Ureter (tissue), 1 donor: Measurements from ENCODE around the gene SPATA31D1. TPM values are rescaled to one million over a fixed set of nuclear protein-coding genes. Genes with fewer than 3 reads are reported as not detected.
"Not testable (repeated sequence)": the region's sequence is repeated elsewhere in the genome, so short reads cannot be mapped to it uniquely, and the experiment has no call there.

Source experiments
- DNase-seq: peaks from one replicate; pipeline ENCODE4 v3.0.0-alpha.2; 2020; ENCODE audit warnings: low spot score
- total RNA-seq: library from RNA; stranded (reverse); gene quantifications from one replicate; pipeline ENCODE4 v1.2.4, GENCODE V29; 2023
- donor health status: DM: yes; HTN: yes; CAD: no.

SPATA31D1 gene
- not detected for total RNA-seq

GRCh38 chr9:81988472-81988871, at the start of gene SPATA31D1:
Gene SPATA31D1 (plus strand): TSS chr9:81988772. CDS start chr9:81988819, 47 bp downstream.
- DNase-seq = not testable (repeated sequence)

GRCh38 chr9:81943393-81943792, 45.2 kb upstream of the SPATA31D1 start, which contains the start of gene SPATA31D3:
Gene SPATA31D3 (plus strand): TSS chr9:81943500. CDS start chr9:81943586, 86 bp downstream.
- DNase-seq = not testable (repeated sequence)

- DNase-seq = not testable (repeated sequence)
Measured at GRCh38 chr9:81948650-81949049, 39.9 kb upstream of the SPATA31D1 start.

GRCh38 chr9:81953096-81953495, 35.5 kb upstream of the SPATA31D1 start:
- DNase-seq = no peak

GRCh38 chr9:81955625-81956024, 32.9 kb upstream of the SPATA31D1 start:
- no peak for DNase-seq

GRCh38 chr9:81964218-81965171, 24.1 kb upstream of the SPATA31D1 start:
- DNase-seq = no peak

GRCh38 chr9:81968026-81968425, 20.5 kb upstream of the SPATA31D1 start:
- DNase-seq = no peak

GRCh38 chr9:81969971-81970370, 18.6 kb upstream of the SPATA31D1 start:
- DNase-seq = no peak

GRCh38 chr9:81971727-81972126, 16.8 kb upstream of the SPATA31D1 start:
- DNase-seq = no peak

GRCh38 chr9:81974764-81975163, 13.8 kb upstream of the SPATA31D1 start:
- no peak for DNase-seq

GRCh38 chr9:81976351-81976750, 12.2 kb upstream of the SPATA31D1 start:
- DNase-seq = no peak

GRCh38 chr9:81979196-81979595, 9.4 kb upstream of the SPATA31D1 start:
- DNase-seq = no peak

GRCh38 chr9:81980568-81980967, 8.0 kb upstream of the SPATA31D1 start:
- no peak for DNase-seq

GRCh38 chr9:81981883-81982282, 6.7 kb upstream of the SPATA31D1 start:
- no peak for DNase-seq

- no peak for DNase-seq
Measured at GRCh38 chr9:81984928-81985327, 3.6 kb upstream of the SPATA31D1 start.

- DNase-seq = no peak
Measured at GRCh38 chr9:81986051-81986450, 2.5 kb upstream of the SPATA31D1 start.

GRCh38 chr9:81989700-81990099, 1.1 kb downstream of the SPATA31D1 start:
- no peak for DNase-seq

GRCh38 chr9:81993656-81994055, 5.1 kb downstream of the SPATA31D1 start:
- DNase-seq = no peak

GRCh38 chr9:81999806-82000205, 11.2 kb downstream of the SPATA31D1 start:
- DNase-seq = no peak

- DNase-seq = no peak
Measured at GRCh38 chr9:82010711-82011110, 22.1 kb downstream of the SPATA31D1 start.

GRCh38 chr9:82011133-82011532, 22.6 kb downstream of the SPATA31D1 start:
- no peak for DNase-seq

GRCh38 chr9:82012276-82012675, 23.7 kb downstream of the SPATA31D1 start:
- DNase-seq = no peak

- DNase-seq = no peak
Measured at GRCh38 chr9:82020331-82020730, 31.8 kb downstream of the SPATA31D1 start.
